ENCODE results near the gene OR5B3. TPM values are rescaled to one million over a fixed set of nuclear protein-coding genes. Genes with fewer than 3 reads are reported as not detected.

The OR5B3 gene
- total RNA-seq, 1 donor from 2014 or later = not detected

GRCh38 chr11:58392746-58393145, 13.9 kb downstream of the OR5B3 start:
- H3K4me1 ChIP-seq = no peaks in the 10 kb centered on the region
- Mint-ChIP-seq H3K4me1 (no peaks in the 10 kb centered on the region), H3K4me3 (no peak overlapping the region), H3K27ac (no peak overlapping the region), H3K27me3 (ENCODE audit: insufficient read depth, low read depth) (no peaks in the 10 kb centered on the region), H3K36me3 (no peaks in the 10 kb centered on the region), H3K9me3 (peaks cover 13% of the 10 kb centered on the region)
- H4K20me1 ChIP-seq (ENCODE audit: low read depth) = no peaks in the 10 kb centered on the region
- no peaks in the 10 kb centered on the region for H3K79me2 ChIP-seq (ENCODE audit: low read depth)
- no peak overlapping the region for H2AFZ ChIP-seq (replicated peaks)
- H3K27me3 ChIP-seq = no peaks in the 10 kb centered on the region
- no peaks in the 10 kb centered on the region for H3K36me3 ChIP-seq
- no peak overlapping the region for H3K27ac ChIP-seq
- DNase-seq (ENCODE audit: low spot score) = no peak
- no peak overlapping the region for H3K4me2 ChIP-seq
- peaks cover 6% of the 10 kb centered on the region for H3K9me3 ChIP-seq (ENCODE audit: low read depth)
- H3F3A ChIP-seq (ENCODE audit: low read depth) = no peaks in the 10 kb centered on the region
- H3K9ac ChIP-seq = no peak overlapping the region
- TF ChIP-seq EZH2phosphoT487 (IDR thresholded peaks at IDR 0.05) (no peak), CTCF (IDR thresholded peaks at IDR 0.05) (no peak), EZH2 (IDR thresholded peaks at IDR 0.05) (no peak)
- no peak overlapping the region for H3K4me3 ChIP-seq

GRCh38 chr11:58391879-58392278, 14.8 kb downstream of the OR5B3 start:
- Histone ChIP-seq H3K9ac (no peak overlapping the region), H3K36me3 (no peaks in the 10 kb centered on the region), H4K20me1 (ENCODE audit: low read depth) (no peaks in the 10 kb centered on the region), H3K4me3 (no peak overlapping the region), H3K9me3 (ENCODE audit: low read depth) (peaks cover 6% of the 10 kb centered on the region), H3K4me1 (no peaks in the 10 kb centered on the region), H3K27me3 (no peaks in the 10 kb centered on the region), H3K79me2 (ENCODE audit: low read depth) (no peaks in the 10 kb centered on the region), H3K27ac (no peak overlapping the region), H2AFZ (replicated peaks) (no peak overlapping the region), H3K4me2 (no peak overlapping the region), H3F3A (ENCODE audit: low read depth) (no peaks in the 10 kb centered on the region)
- H3K9me3 Mint-ChIP-seq = peaks cover 13% of the 10 kb centered on the region
- no peaks in the 10 kb centered on the region for H3K36me3 Mint-ChIP-seq
- DNase-seq (ENCODE audit: low spot score) = no peak
- H3K4me1 Mint-ChIP-seq = no peaks in the 10 kb centered on the region
- TF ChIP-seq CTCF (IDR thresholded peaks at IDR 0.05) (no peak), EZH2 (IDR thresholded peaks at IDR 0.05) (no peak), EZH2phosphoT487 (IDR thresholded peaks at IDR 0.05) (no peak)
- no peak overlapping the region for H3K27ac Mint-ChIP-seq
- no peak overlapping the region for H3K4me3 Mint-ChIP-seq
- H3K27me3 Mint-ChIP-seq (ENCODE audit: insufficient read depth, low read depth) = no peaks in the 10 kb centered on the region

- no peak overlapping the region for H3K9ac ChIP-seq
- no peaks in the 10 kb centered on the region for H3K4me1 Mint-ChIP-seq
- H3K27me3 Mint-ChIP-seq (ENCODE audit: insufficient read depth, low read depth) = no peaks in the 10 kb centered on the region
- H3F3A ChIP-seq (ENCODE audit: low read depth) = no peaks in the 10 kb centered on the region
- no peaks in the 10 kb centered on the region for H3K36me3 Mint-ChIP-seq
- H3K79me2 ChIP-seq (ENCODE audit: low read depth) = no peaks in the 10 kb centered on the region
- H3K27ac Mint-ChIP-seq = no peak overlapping the region
- H3K27me3 ChIP-seq = no peaks in the 10 kb centered on the region
- no peak for DNase-seq (ENCODE audit: low spot score)
- H3K9me3 ChIP-seq (ENCODE audit: low read depth) = peaks cover 3% of the 10 kb centered on the region
- TF ChIP-seq EZH2phosphoT487 (IDR thresholded peaks at IDR 0.05) (no peak), CTCF (IDR thresholded peaks at IDR 0.05) (no peak), EZH2 (IDR thresholded peaks at IDR 0.05) (no peak)
- H3K27ac ChIP-seq = no peak overlapping the region
- no peaks in the 10 kb centered on the region for H3K36me3 ChIP-seq
- no peak overlapping the region for H3K4me3 ChIP-seq
- H3K4me3 Mint-ChIP-seq = no peak overlapping the region
- H4K20me1 ChIP-seq (ENCODE audit: low read depth) = no peaks in the 10 kb centered on the region
- no peaks in the 10 kb centered on the region for H3K4me1 ChIP-seq
- H3K9me3 Mint-ChIP-seq = peaks cover 10% of the 10 kb centered on the region
- no peak overlapping the region for H2AFZ ChIP-seq (replicated peaks)
- no peak overlapping the region for H3K4me2 ChIP-seq
Measured at GRCh38 chr11:58390551-58391063, 16.1 kb downstream of the OR5B3 start.
